Measurements from ENCODE around the gene CDC42BPA. TPM values are rescaled to one million over a fixed set of nuclear protein-coding genes. Genes with fewer than 3 reads are reported as not detected.
"Not testable (repeated sequence)": the region's sequence is repeated elsewhere in the genome, so short reads cannot be mapped to it uniquely, and the experiment has no call there.

The CDC42BPA gene
- total and polyA plus RNA-seq, 3 donors from 2014 or later, result 39.9 to 109 (median 105) TPM

- Histone ChIP-seq H3K4me1 (no peaks in the 10 kb centered on the region), H3K27ac (no peak overlapping the region)
Observed at GRCh38 chr1:226960256-226960655, 358.0 kb downstream of the CDC42BPA start.

GRCh38 chr1:226958300-226958699, 360.0 kb downstream of the CDC42BPA start:
- no peak for DNase-seq
- TF ChIP-seq CTCF (IDR thresholded peaks at IDR 0.05) (no peak), POLR2A (IDR thresholded peaks at IDR 0.05) (no peak)
- peaks cover 3% of the 10 kb centered on the region for H3K4me1 ChIP-seq
- H3K36me3 ChIP-seq (ENCODE audit: low read depth, missing control alignments), result no peaks in the 10 kb centered on the region
- H3K9me3 ChIP-seq, result no peaks in the 10 kb centered on the region
- WGBS, 2 donors, result 96 to 98% methylated on average over 13 of the region's 13 CpGs
- intact Hi-C loops (cut with DNase I; ENCODE audit: low total_unique reads), result no loop called here
- no peaks in the 10 kb centered on the region for H3K27me3 ChIP-seq
- H3K27ac ChIP-seq, result no peak overlapping the region
- no peak overlapping the region for H3K4me3 ChIP-seq

More at GRCh38 chr1:226960256-226960655, 358.0 kb downstream of the CDC42BPA start:
- Histone ChIP-seq H3K36me3 (ENCODE audit: low read depth, missing control alignments) (no peaks in the 10 kb centered on the region), H3K9me3 (no peaks in the 10 kb centered on the region), H3K27me3 (no peaks in the 10 kb centered on the region), H3K4me3 (no peak overlapping the region)
- no peak for DNase-seq
- intact Hi-C loops (cut with DNase I; ENCODE audit: low total_unique reads), result no loop called here
- no peak for TF ChIP-seq POLR2A (IDR thresholded peaks at IDR 0.05)
- no peak for TF ChIP-seq CTCF (IDR thresholded peaks at IDR 0.05)
- 70 to 76% methylated on average over 5 of the region's 5 CpGs for WGBS, 2 donors

- Histone ChIP-seq H3K27me3 (no peaks in the 10 kb centered on the region), H3K27ac (no peak overlapping the region), H3K36me3 (ENCODE audit: low read depth, missing control alignments) (no peaks in the 10 kb centered on the region), H3K9me3 (no peaks in the 10 kb centered on the region), H3K4me1 (peaks cover 3% of the 10 kb centered on the region), H3K4me3 (no peak overlapping the region)
- no peak for DNase-seq
- intact Hi-C loops (cut with DNase I; ENCODE audit: low total_unique reads), result no loop called here
- TF ChIP-seq CTCF (IDR thresholded peaks at IDR 0.05) (no peak), POLR2A (IDR thresholded peaks at IDR 0.05) (no peak)
- 71 to 76% methylated on average over 11 of the region's 11 CpGs for WGBS, 2 donors
Observed at GRCh38 chr1:226957714-226958113, 360.6 kb downstream of the CDC42BPA start.

GRCh38 chr1:226956942-226957713, 361.2 kb downstream of the CDC42BPA start:
- WGBS, 2 donors, result 83 to 86% methylated on average over 6 of the region's 6 CpGs
- peaks cover 3% of the 10 kb centered on the region for H3K4me1 ChIP-seq
- intact Hi-C loops (cut with DNase I; ENCODE audit: low total_unique reads), result no loop called here

GRCh38 chr1:226955857-226956256, 362.4 kb downstream of the CDC42BPA start:
- 88 to 96% methylated on average over 2 of the region's 2 CpGs for WGBS, 2 donors
- H3K27ac ChIP-seq; intact Hi-C loops (cut with DNase I; ENCODE audit: low total_unique reads); H3K36me3 ChIP-seq (ENCODE audit: low read depth, missing control alignments); DNase-seq; H3K9me3 ChIP-seq; H3K27me3 ChIP-seq; H3K4me3 ChIP-seq; H3K4me1 ChIP-seq: not testable (repeated sequence)

More at GRCh38 chr1:226956942-226957713, 361.2 kb downstream of the CDC42BPA start:
- no peak for TF ChIP-seq POLR2A (IDR thresholded peaks at IDR 0.05)
- TF ChIP-seq CTCF (IDR thresholded peaks at IDR 0.05), result no peak
- H3K36me3 ChIP-seq (ENCODE audit: low read depth, missing control alignments), result no peaks in the 10 kb centered on the region
- no peak overlapping the region for H3K27ac ChIP-seq
- no peak overlapping the region for H3K4me3 ChIP-seq
- no peak for DNase-seq
- no peaks in the 10 kb centered on the region for H3K9me3 ChIP-seq
- no peaks in the 10 kb centered on the region for H3K27me3 ChIP-seq

All from testis (tissue), 3 donors.